ENCODE results near the gene BACH2. TPM values are rescaled to one million over a fixed set of nuclear protein-coding genes. Genes with fewer than 3 reads are reported as not detected.

BACH2 gene
- total and polyA plus RNA-seq, 9 donors = 3.4 to 5.8 (median 4.6) TPM

- H3K27ac ChIP-seq (ENCODE audit: low read length) = no peak overlapping the region
- H3K9me3 ChIP-seq (replicated peaks; ENCODE audit: control insufficient read depth, low read depth, low read length) = peaks cover 3% of the 10 kb centered on the region
- no peak for DNase-seq
- 86% methylated on average over 2 of the region's 6 CpGs for WGBS (ENCODE audit: insufficient coverage)
- H3K4me3 ChIP-seq (ENCODE audit: low read length) = no peak overlapping the region
- peaks cover 4% of the 10 kb centered on the region for H3K36me3 ChIP-seq (ENCODE audit: control insufficient read depth, insufficient read depth, low read length)
- H3K4me1 ChIP-seq (ENCODE audit: control insufficient read depth, insufficient read depth, low read length) = no peaks in the 10 kb centered on the region
- no peaks in the 10 kb centered on the region for H3K27me3 ChIP-seq (ENCODE audit: control insufficient read depth, insufficient read depth, low read length)
Measured at GRCh38 chr6:90266905-90267621, 29.6 kb downstream of the BACH2 start.

DNA sequence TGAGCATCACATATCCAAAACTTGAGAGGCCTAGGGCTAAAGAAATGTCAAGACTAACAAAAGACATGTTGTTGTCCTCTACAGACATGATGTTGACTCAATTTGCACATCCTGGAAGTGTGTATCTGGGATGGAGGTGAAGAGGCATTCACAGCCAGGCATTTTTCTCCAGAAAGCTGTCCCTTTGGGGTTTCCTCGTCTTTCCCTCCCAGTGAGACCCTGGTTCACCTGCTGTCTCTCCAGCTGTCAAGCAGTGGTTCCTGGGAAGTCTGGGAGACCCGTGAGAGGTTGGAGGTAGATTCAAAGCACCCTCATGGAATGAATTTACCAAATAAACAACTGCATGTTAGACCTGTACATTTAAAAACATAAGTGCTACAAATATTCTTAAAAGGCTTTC is 32.1 kb downstream of the BACH2 start:
- H3K27me3 ChIP-seq (ENCODE audit: control insufficient read depth, insufficient read depth, low read length) = no peaks in the 10 kb centered on the region
- peaks cover 4% of the 10 kb centered on the region for H3K36me3 ChIP-seq (ENCODE audit: control insufficient read depth, insufficient read depth, low read length)
- no peak overlapping the region for H3K4me3 ChIP-seq (ENCODE audit: low read length)
- peak overlapping the region; percentile 29 for H3K27ac ChIP-seq (ENCODE audit: low read length)
- WGBS (ENCODE audit: insufficient coverage) = no CpG with 5 or more reads among the region's 2 CpGs
- H3K9me3 ChIP-seq (replicated peaks; ENCODE audit: control insufficient read depth, low read depth, low read length) = no peaks in the 10 kb centered on the region
- no peaks in the 10 kb centered on the region for H3K4me1 ChIP-seq (ENCODE audit: control insufficient read depth, insufficient read depth, low read length)
- DNase-seq = no peak

DNA sequence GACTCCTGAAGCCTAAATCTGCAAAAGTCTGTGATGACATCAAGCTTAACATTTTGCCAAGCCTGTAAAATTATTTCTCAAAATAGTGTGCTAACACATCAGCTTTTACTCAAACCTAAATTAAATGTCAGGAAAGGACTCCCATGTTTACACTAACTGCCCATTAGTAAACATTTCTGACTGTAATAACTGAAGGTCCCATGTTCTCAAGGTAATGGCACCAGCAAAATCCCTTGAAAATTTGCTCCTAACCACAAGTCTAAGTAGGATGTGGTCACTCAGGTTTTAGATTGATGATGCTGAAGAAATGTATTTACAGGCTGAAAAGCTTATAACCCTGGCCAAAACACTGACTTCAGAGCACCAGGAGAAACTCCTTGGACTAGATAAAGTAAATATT is 33.0 kb downstream of the BACH2 start:
- H3K27ac ChIP-seq (ENCODE audit: low read length) = no peak overlapping the region
- no peaks in the 10 kb centered on the region for H3K27me3 ChIP-seq (ENCODE audit: control insufficient read depth, insufficient read depth, low read length)
- H3K36me3 ChIP-seq (ENCODE audit: control insufficient read depth, insufficient read depth, low read length) = peaks cover 4% of the 10 kb centered on the region
- H3K4me3 ChIP-seq (ENCODE audit: low read length) = no peak overlapping the region
- no peaks in the 10 kb centered on the region for H3K9me3 ChIP-seq (replicated peaks; ENCODE audit: control insufficient read depth, low read depth, low read length)
- no peaks in the 10 kb centered on the region for H3K4me1 ChIP-seq (ENCODE audit: control insufficient read depth, insufficient read depth, low read length)
- DNase-seq = peak; percentile 35

DNA sequence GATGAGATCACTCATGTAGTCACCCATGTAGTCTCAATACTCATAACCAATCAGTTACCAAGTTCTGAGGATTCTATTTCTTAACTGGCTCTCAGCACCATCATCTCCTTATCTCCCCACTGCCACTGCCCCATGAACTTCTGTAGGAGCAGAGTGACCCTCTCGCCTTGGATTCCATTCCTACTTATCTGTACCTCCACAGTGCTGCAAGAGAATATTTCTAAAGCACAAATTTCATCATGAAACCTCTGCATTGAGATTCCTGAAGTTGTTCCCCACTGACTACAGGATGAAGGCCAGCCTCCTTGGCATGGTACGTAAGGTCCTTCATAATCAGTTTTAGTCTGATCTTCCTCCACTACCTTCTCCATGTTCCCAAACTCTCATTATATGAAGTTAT is 34.8 kb downstream of the BACH2 start:
- H3K27ac ChIP-seq (ENCODE audit: low read length) = no peak overlapping the region
- H3K36me3 ChIP-seq (ENCODE audit: control insufficient read depth, insufficient read depth, low read length) = peaks cover 4% of the 10 kb centered on the region
- no peak overlapping the region for H3K4me3 ChIP-seq (ENCODE audit: low read length)
- WGBS (ENCODE audit: insufficient coverage) = 100% methylated on average over 1 of the region's 2 CpGs
- no peaks in the 10 kb centered on the region for H3K27me3 ChIP-seq (ENCODE audit: control insufficient read depth, insufficient read depth, low read length)
- H3K9me3 ChIP-seq (replicated peaks; ENCODE audit: control insufficient read depth, low read depth, low read length) = no peaks in the 10 kb centered on the region
- no peak for DNase-seq
- H3K4me1 ChIP-seq (ENCODE audit: control insufficient read depth, insufficient read depth, low read length) = no peaks in the 10 kb centered on the region

GRCh38 chr6:90257486-90257738 is 39.2 kb downstream of the BACH2 start:
- DNase-seq = no peak
- WGBS (ENCODE audit: insufficient coverage) = no CpG with 5 or more reads among the region's 1 CpG
- H3K27ac ChIP-seq (ENCODE audit: low read length) = no peak overlapping the region

GRCh38 chr6:90256698-90257485 is 39.8 kb downstream of the BACH2 start:
- Histone ChIP-seq H3K36me3 (ENCODE audit: control insufficient read depth, insufficient read depth, low read length) (peaks cover 2% of the 10 kb centered on the region), H3K27ac (ENCODE audit: low read length) (no peak overlapping the region), H3K4me1 (ENCODE audit: control insufficient read depth, insufficient read depth, low read length) (no peaks in the 10 kb centered on the region), H3K27me3 (ENCODE audit: control insufficient read depth, insufficient read depth, low read length) (no peaks in the 10 kb centered on the region), H3K9me3 (replicated peaks; ENCODE audit: control insufficient read depth, low read depth, low read length) (peaks cover 2% of the 10 kb centered on the region), H3K4me3 (ENCODE audit: low read length) (no peak overlapping the region)
- no CpG with 5 or more reads among the region's 4 CpGs for WGBS (ENCODE audit: insufficient coverage)
- DNase-seq = no peak

More at GRCh38 chr6:90257486-90257738, 39.2 kb downstream of the BACH2 start:
- no peaks in the 10 kb centered on the region for H3K4me1 ChIP-seq (ENCODE audit: control insufficient read depth, insufficient read depth, low read length)
- H3K9me3 ChIP-seq (replicated peaks; ENCODE audit: control insufficient read depth, low read depth, low read length) = peaks cover 2% of the 10 kb centered on the region
- H3K4me3 ChIP-seq (ENCODE audit: low read length) = no peak overlapping the region
- peaks cover 6% of the 10 kb centered on the region for H3K36me3 ChIP-seq (ENCODE audit: control insufficient read depth, insufficient read depth, low read length)
- no peaks in the 10 kb centered on the region for H3K27me3 ChIP-seq (ENCODE audit: control insufficient read depth, insufficient read depth, low read length)

- Histone ChIP-seq H3K4me1 (ENCODE audit: control insufficient read depth, insufficient read depth, low read length) (no peaks in the 10 kb centered on the region), H3K27me3 (ENCODE audit: control insufficient read depth, insufficient read depth, low read length) (no peaks in the 10 kb centered on the region), H3K9me3 (replicated peaks; ENCODE audit: control insufficient read depth, low read depth, low read length) (peaks cover 2% of the 10 kb centered on the region), H3K27ac (ENCODE audit: low read length) (no peak overlapping the region), H3K36me3 (ENCODE audit: control insufficient read depth, insufficient read depth, low read length) (peaks cover 2% of the 10 kb centered on the region), H3K4me3 (ENCODE audit: low read length) (no peak overlapping the region)
- DNase-seq = no peak
- WGBS (ENCODE audit: insufficient coverage) = no CpG with 5 or more reads among the region's 2 CpGs
Measured at GRCh38 chr6:90253631-90254030, 43.0 kb downstream of the BACH2 start.

GRCh38 chr6:90251295-90251992 is 45.2 kb downstream of the BACH2 start:
- Histone ChIP-seq H3K27ac (ENCODE audit: low read length) (no peak overlapping the region), H3K4me1 (ENCODE audit: control insufficient read depth, insufficient read depth, low read length) (no peaks in the 10 kb centered on the region), H3K36me3 (ENCODE audit: control insufficient read depth, insufficient read depth, low read length) (peaks cover 2% of the 10 kb centered on the region), H3K9me3 (replicated peaks; ENCODE audit: control insufficient read depth, low read depth, low read length) (peaks cover 2% of the 10 kb centered on the region), H3K4me3 (ENCODE audit: low read length) (no peak overlapping the region), H3K27me3 (ENCODE audit: control insufficient read depth, insufficient read depth, low read length) (no peaks in the 10 kb centered on the region)
- DNase-seq = no peak
- 100% methylated on average over 1 of the region's 4 CpGs for WGBS (ENCODE audit: insufficient coverage)

- DNase-seq = no peak
- Histone ChIP-seq H3K27me3 (ENCODE audit: control insufficient read depth, insufficient read depth, low read length) (no peaks in the 10 kb centered on the region), H3K9me3 (replicated peaks; ENCODE audit: control insufficient read depth, low read depth, low read length) (no peaks in the 10 kb centered on the region), H3K36me3 (ENCODE audit: control insufficient read depth, insufficient read depth, low read length) (no peaks in the 10 kb centered on the region), H3K4me3 (ENCODE audit: low read length) (no peak overlapping the region), H3K27ac (ENCODE audit: low read length) (no peak overlapping the region), H3K4me1 (ENCODE audit: control insufficient read depth, insufficient read depth, low read length) (no peaks in the 10 kb centered on the region)
- no CpG with 5 or more reads among the region's 2 CpGs for WGBS (ENCODE audit: insufficient coverage)
Measured at GRCh38 chr6:90250405-90250804, 46.2 kb downstream of the BACH2 start.

- H3K9me3 ChIP-seq (replicated peaks; ENCODE audit: control insufficient read depth, low read depth, low read length) = no peaks in the 10 kb centered on the region
- H3K4me1 ChIP-seq (ENCODE audit: control insufficient read depth, insufficient read depth, low read length) = no peaks in the 10 kb centered on the region
- no peak overlapping the region for H3K27ac ChIP-seq (ENCODE audit: low read length)
- no peak overlapping the region for H3K4me3 ChIP-seq (ENCODE audit: low read length)
- DNase-seq = no peak
- no peaks in the 10 kb centered on the region for H3K27me3 ChIP-seq (ENCODE audit: control insufficient read depth, insufficient read depth, low read length)
- 90% methylated on average over 3 of the region's 8 CpGs for WGBS (ENCODE audit: insufficient coverage)
- H3K36me3 ChIP-seq (ENCODE audit: control insufficient read depth, insufficient read depth, low read length) = no peaks in the 10 kb centered on the region
Measured at GRCh38 chr6:90249458-90249857, 47.2 kb downstream of the BACH2 start.

All from muscle of leg (tissue), 11 donors.